AG10803 (cell line): ENCODE results near the gene AKTIP.

ENCODE experiments used
- DNase-seq: peaks from one replicate; pipeline ENCODE4 v3.0.0; 2010; ENCODE audit warnings: low read depth
- H3K4me3 ChIP-seq: 2 replicates; pipeline ENCODE4 v1.5.1; 2011; ENCODE audit warnings: mild to moderate bottlenecking, low read length, control low read depth
- TF ChIP-seq, protein P1 (sequence below): conservative IDR thresholded peaks from 2 replicates; pipeline ENCODE4 v1.5.1; 2011; ENCODE audit warnings: mild to moderate bottlenecking, low read length, control low read depth, inconsistent platforms

The AKTIP gene

GRCh38 chr16:53449816-53450517 is 53.0 kb downstream of the AKTIP start:
- TF ChIP-seq, protein P1, sequence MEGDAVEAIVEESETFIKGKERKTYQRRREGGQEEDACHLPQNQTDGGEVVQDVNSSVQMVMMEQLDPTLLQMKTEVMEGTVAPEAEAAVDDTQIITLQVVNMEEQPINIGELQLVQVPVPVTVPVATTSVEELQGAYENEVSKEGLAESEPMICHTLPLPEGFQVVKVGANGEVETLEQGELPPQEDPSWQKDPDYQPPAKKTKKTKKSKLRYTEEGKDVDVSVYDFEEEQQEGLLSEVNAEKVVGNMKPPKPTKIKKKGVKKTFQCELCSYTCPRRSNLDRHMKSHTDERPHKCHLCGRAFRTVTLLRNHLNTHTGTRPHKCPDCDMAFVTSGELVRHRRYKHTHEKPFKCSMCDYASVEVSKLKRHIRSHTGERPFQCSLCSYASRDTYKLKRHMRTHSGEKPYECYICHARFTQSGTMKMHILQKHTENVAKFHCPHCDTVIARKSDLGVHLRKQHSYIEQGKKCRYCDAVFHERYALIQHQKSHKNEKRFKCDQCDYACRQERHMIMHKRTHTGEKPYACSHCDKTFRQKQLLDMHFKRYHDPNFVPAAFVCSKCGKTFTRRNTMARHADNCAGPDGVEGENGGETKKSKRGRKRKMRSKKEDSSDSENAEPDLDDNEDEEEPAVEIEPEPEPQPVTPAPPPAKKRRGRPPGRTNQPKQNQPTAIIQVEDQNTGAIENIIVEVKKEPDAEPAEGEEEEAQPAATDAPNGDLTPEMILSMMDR: no peak
- H3K4me3 ChIP-seq: no peak overlapping the region
- DNase-seq: no peak

GRCh38 chr16:53446090-53446489 is 56.9 kb downstream of the AKTIP start:
- no peak overlapping the region for H3K4me3 ChIP-seq
- TF ChIP-seq, protein P1: no peak
- DNase-seq: no peak

- H3K4me3 ChIP-seq: no peak overlapping the region
- TF ChIP-seq, protein P1: no peak
- no peak for DNase-seq
Measured at GRCh38 chr16:53445534-53445933, 57.5 kb downstream of the AKTIP start.
